Esophagus squamous epithelium (tissue), 5 donors: ENCODE data around the gene SLC9A9. TPM values are rescaled to one million over a fixed set of nuclear protein-coding genes. Genes with fewer than 3 reads are reported as not detected.

Experiments used
- DNase-seq: peaks from one replicate; lab custom pipeline; 2025; lab: John Stamatoyannopoulos, UW
- H3K27ac ChIP-seq, 4 donors: fragments of 200-600 bp; sonication (generic); one replicate each; pipeline ENCODE4 v1.5.1; 2016 to 2019; ENCODE audit warnings: mild to moderate bottlenecking in 1 of 4
- H3K27me3 ChIP-seq, 4 donors: fragments of 200-600 bp; sonication (generic); 1 replicate in 3 of 4; 2 replicates in 1 of 4; pipeline versions ENCODE4 v1.5.1 to v1.6.0; 2017 to 2021; ENCODE audit warnings: antibody characterized with exemption in 1 of 4
- H3K36me3 ChIP-seq, 3 donors: fragments of 200-600 bp; sonication (generic); one replicate each; pipeline ENCODE4 v1.5.1; 2016 to 2019
- H3K4me1 ChIP-seq, 3 donors: fragments of 200-600 bp; sonication (generic); one replicate each; pipeline ENCODE4 v1.5.1; 2017 to 2019
- H3K4me3 ChIP-seq, 4 donors: fragments of 200-600 bp; sonication (generic); 1 replicate in 3 of 4; 2 replicates in 1 of 4; pipeline ENCODE4 v1.5.1; 2016 to 2019; ENCODE audit warnings: mild to moderate bottlenecking in 2 of 4, moderate library complexity in 1 of 4
- H3K9me3 ChIP-seq, 3 donors: fragments of 200-600 bp; sonication (generic); one replicate each; pipeline ENCODE4 v1.5.1; 2016 to 2019
- POLR2A ChIP-seq, 4 donors: fragments of 450-650 bp; IDR thresholded peaks; one replicate each; pipeline ENCODE4 v1.6.1; 2017; ENCODE audit warnings: antibody characterized with exemption in 4 of 4, mild to moderate bottlenecking in 4 of 4, moderate library complexity in 3 of 4
- WGBS, 2 donors: methylation state at CpG; one replicate each; pipeline ENCODE4 v1.1.5; 2018; 5-methylcytosine and 5-hydroxymethylcytosine counted together
- intact Hi-C: fragments of 100-400 bp; cut with DNase I; formaldehyde crosslinking; loops from one replicate; pipeline ENCODE4 v1.15.0; 2022
- total RNA-seq, 4 donors: library from RNA; depleted of rRNA; stranded (reverse); fragments of >200 nt; gene quantifications; one replicate each; pipeline ENCODE4 v1.1.0, GENCODE V29; 2016
- TF ChIP-seq, protein P1 (sequence below), 6 experiments: fragments of 450-650 bp in 4 of 6; fragments of 200-600 bp in 2 of 6; sonication (generic) in 2 of 6; IDR thresholded peaks; one replicate each; pipeline ENCODE4 v1.5.1; 2016 to 2019; ENCODE audit warnings: antibody characterized with exemption in 6 of 6, mild to moderate bottlenecking in 4 of 6, moderate library complexity in 4 of 6
- donor health status: DM: yes; HTN: yes; CAD: no.

SLC9A9 gene
- total RNA-seq, 4 donors from 2014 or later = 11.2 to 22.3 (median 18.9) TPM

DNA sequence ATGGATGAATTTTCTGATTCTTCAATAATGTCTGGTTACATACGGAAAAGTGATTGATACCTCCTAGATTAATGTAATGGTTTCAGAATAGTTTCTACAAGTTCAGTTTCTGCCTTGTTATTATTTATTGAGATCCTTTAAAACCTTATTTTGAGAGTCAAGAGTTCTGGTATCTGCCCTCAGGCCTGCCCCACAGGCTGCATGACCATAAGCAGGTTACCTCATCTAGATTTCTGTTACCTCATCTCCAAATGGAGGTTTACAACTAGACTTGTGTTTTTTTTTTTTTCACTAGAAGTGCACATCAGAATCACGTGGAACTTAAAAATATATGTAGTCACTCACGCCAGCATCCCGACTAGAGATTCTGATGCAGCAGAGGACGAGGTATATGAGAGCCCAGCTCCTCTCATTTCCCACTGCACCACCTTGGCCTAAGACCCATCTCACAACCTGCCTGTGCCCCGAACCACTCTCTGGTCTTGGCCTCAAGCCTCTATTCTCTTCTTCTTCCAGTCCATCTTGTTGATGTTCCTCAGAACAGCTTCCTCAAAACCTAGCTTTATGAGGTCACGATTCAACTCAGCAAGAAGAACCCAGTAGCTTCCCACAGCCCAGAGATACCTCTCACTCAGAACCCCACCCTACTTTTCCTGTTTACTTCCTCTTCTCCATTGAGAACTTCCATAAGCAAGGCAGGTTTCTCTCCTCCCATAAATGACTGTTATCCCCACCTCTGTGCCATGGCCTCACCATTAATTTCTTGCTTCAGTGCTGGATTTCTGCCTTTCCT is 375.3 kb downstream of the SLC9A9 start:
- 92 to 93% methylated on average over 7 of the region's 7 CpGs for WGBS, 2 donors
- H3K36me3 ChIP-seq = no peaks in the 10 kb centered on the region
- intact Hi-C loops = no loop called here
- DNase-seq = no peak
- no peak overlapping the region for H3K4me3 ChIP-seq
- no peaks in the 10 kb centered on the region for H3K27me3 ChIP-seq
- H3K9me3 ChIP-seq = no peaks in the 10 kb centered on the region
- TF ChIP-seq, protein P1, sequence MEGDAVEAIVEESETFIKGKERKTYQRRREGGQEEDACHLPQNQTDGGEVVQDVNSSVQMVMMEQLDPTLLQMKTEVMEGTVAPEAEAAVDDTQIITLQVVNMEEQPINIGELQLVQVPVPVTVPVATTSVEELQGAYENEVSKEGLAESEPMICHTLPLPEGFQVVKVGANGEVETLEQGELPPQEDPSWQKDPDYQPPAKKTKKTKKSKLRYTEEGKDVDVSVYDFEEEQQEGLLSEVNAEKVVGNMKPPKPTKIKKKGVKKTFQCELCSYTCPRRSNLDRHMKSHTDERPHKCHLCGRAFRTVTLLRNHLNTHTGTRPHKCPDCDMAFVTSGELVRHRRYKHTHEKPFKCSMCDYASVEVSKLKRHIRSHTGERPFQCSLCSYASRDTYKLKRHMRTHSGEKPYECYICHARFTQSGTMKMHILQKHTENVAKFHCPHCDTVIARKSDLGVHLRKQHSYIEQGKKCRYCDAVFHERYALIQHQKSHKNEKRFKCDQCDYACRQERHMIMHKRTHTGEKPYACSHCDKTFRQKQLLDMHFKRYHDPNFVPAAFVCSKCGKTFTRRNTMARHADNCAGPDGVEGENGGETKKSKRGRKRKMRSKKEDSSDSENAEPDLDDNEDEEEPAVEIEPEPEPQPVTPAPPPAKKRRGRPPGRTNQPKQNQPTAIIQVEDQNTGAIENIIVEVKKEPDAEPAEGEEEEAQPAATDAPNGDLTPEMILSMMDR (IDR thresholded peaks at IDR 0.05) = no peak
- no peak for TF ChIP-seq POLR2A (IDR thresholded peaks at IDR 0.05)
- H3K4me1 ChIP-seq = peaks cover 0 to under 1% (median 0%) of the 10 kb centered on the region in 3 donors
- H3K27ac ChIP-seq = no peak overlapping the region

DNA sequence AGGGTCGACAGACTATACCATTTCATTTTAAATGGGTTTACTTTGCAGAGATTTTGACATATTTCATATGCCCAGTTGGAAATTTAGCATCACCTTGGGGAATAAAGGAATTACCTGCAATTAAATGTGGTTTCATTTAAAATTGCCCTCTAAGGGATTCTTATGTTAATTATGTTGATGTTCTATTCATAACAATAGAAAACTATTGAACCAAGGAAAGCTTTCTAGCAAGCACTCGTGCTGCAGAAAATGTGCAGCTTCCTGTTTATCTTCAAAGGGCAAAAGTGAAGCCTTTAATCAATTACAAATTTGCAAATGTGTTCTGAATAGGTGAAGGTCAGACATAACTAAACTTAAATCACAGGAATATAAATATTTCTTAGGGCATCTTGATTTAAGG is 376.6 kb downstream of the SLC9A9 start:
- intact Hi-C loops = no loop called here
- H3K9me3 ChIP-seq = no peaks in the 10 kb centered on the region
- peaks cover 0 to 4% (median 0%) of the 10 kb centered on the region in 3 donors for H3K36me3 ChIP-seq
- DNase-seq = no peak
- whole genome bisulfite sequencing, 2 donors = 56 to 57% methylated on average over 2 of the region's 2 CpGs
- no peaks in the 10 kb centered on the region for H3K27me3 ChIP-seq
- H3K4me1 ChIP-seq = no peaks in the 10 kb centered on the region
- TF ChIP-seq, protein P1 (IDR thresholded peaks at IDR 0.05) = no peak
- no peak for TF ChIP-seq POLR2A (IDR thresholded peaks at IDR 0.05)
- no peak overlapping the region for H3K27ac ChIP-seq
- no peak overlapping the region for H3K4me3 ChIP-seq

DNA sequence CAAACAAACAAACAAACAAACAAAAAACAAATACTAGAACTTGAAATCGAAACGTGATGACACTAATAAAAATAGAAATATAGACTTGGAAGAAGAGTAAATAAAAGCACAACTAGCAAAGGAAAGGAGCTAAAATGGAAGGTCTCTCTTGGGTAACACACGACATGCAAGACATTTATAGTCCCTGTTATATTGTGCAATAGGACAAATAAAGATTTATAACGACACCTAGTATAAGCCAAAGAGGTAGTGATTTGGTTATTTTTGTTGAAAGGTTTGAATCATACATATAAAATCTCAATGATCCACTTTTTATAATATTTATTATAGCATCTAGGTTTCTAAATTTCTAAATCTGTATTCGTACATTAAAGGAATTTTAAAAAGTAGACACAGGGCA is 379.1 kb downstream of the SLC9A9 start:
- TF ChIP-seq POLR2A (IDR thresholded peaks at IDR 0.05) = no peak
- TF ChIP-seq, protein P1 (IDR thresholded peaks at IDR 0.05) = no peak
- intact Hi-C loops = no loop called here
- Histone ChIP-seq H3K27me3 (no peaks in the 10 kb centered on the region), H3K36me3 (peaks cover 0 to 28% (median 0%) of the 10 kb centered on the region in 3 donors), H3K9me3 (no peaks in the 10 kb centered on the region), H3K27ac (no peak overlapping the region), H3K4me3 (no peak overlapping the region), H3K4me1 (peaks cover 0 to 5% (median 0%) of the 10 kb centered on the region in 3 donors)
- WGBS, 2 donors = 74 to 89% methylated on average over 5 of the region's 5 CpGs
- no peak for DNase-seq

GRCh38 chr3:143465666-143466065 is 382.6 kb downstream of the SLC9A9 start:
- Histone ChIP-seq H3K4me3 (no peak overlapping the region), H3K27ac (no peak overlapping the region), H3K9me3 (no peaks in the 10 kb centered on the region), H3K36me3 (peaks cover 0 to 48% (median 0%) of the 10 kb centered on the region in 3 donors), H3K4me1 (peaks cover 0 to 5% (median 0%) of the 10 kb centered on the region in 3 donors), H3K27me3 (no peaks in the 10 kb centered on the region)
- no peak for DNase-seq
- intact Hi-C loops = no loop called here
- 82 to 87% methylated on average over 1 of the region's 1 CpG for WGBS, 2 donors
- TF ChIP-seq, protein P1 (IDR thresholded peaks at IDR 0.05) = no peak
- no peak for TF ChIP-seq POLR2A (IDR thresholded peaks at IDR 0.05)

- intact Hi-C loops = no loop called here
- no peak for TF ChIP-seq POLR2A (IDR thresholded peaks at IDR 0.05)
- no peak overlapping the region for H3K27ac ChIP-seq
- H3K4me1 ChIP-seq = peaks cover 0 to 5% (median 0%) of the 10 kb centered on the region in 3 donors
- H3K9me3 ChIP-seq = no peaks in the 10 kb centered on the region
- 35 to 64% methylated on average over 2 of the region's 2 CpGs for WGBS, 2 donors
- no peaks in the 10 kb centered on the region for H3K27me3 ChIP-seq
- peaks cover 0 to 55% (median 0%) of the 10 kb centered on the region in 3 donors for H3K36me3 ChIP-seq
- no peak overlapping the region for H3K4me3 ChIP-seq
- DNase-seq = no peak
Observed at GRCh38 chr3:143464850-143465249, 383.4 kb downstream of the SLC9A9 start.
